A549 treated with Hydrocortisone at 1 μM for 4 hours (cell line): Measurements from ENCODE around the gene ATP4A. TPM values are rescaled to one million over a fixed set of nuclear protein-coding genes. Genes with fewer than 3 reads are reported as not detected.

ENCODE experiments used
- total RNA-seq: library from RNA; stranded (reverse); fragments of 200-300 nt; extraction: Qiagen RNA extraction; gene quantifications from 5 replicates; pipeline ENCODE4 v1.2.3, GENCODE V29; 2022

The ATP4A gene
- total RNA-seq, result 0.07 to 0.09 TPM in 2 of 5 replicates, not detected in the others

GRCh38 chr19:35563207-35563829, at the start of gene ATP4A:
ATP4A (minus strand) TSS chr19:35563658; CDS start chr19:35563629, 29 bp downstream.

GRCh38 chr19:35612559-35613321, 49.3 kb upstream of the ATP4A start, which contains the start of gene HAUS5:
HAUS5 (plus strand) TSS chr19:35612735; CDS start chr19:35612795, 60 bp downstream.

GRCh38 chr19:35585848-35586247, 22.4 kb upstream of the ATP4A start, which contains the start of gene PMIS2:
PMIS2 (plus strand) TSS chr19:35586173; CDS start chr19:35586260, 87 bp downstream.

GRCh38 chr19:35545001-35545854, 18.2 kb downstream of the ATP4A start, which contains the start of gene TMEM147:
TMEM147 (plus strand) TSS chr19:35545626; CDS start chr19:35545740, 114 bp downstream.

GRCh38 chr19:35533201-35533821, 30.1 kb downstream of the ATP4A start, which contains the start of gene GAPDHS:
GAPDHS (plus strand) TSS chr19:35533456; CDS start chr19:35533528, 72 bp downstream.

GRCh38 chr19:35528218-35529038, 35.0 kb downstream of the ATP4A start, which contains the start of gene SBSN:
SBSN (minus strand) TSS chr19:35528311; CDS start chr19:35528281, 30 bp downstream.

GRCh38 chr19:35513628-35514281, 49.7 kb downstream of the ATP4A start, which contains the start of gene DMKN:
DMKN (minus strand) TSS chr19:35513649; CDS start chr19:35513475, 174 bp downstream.

Other genes with a start within 250 kb of the ATP4A start
- 0.68 to 1.2 TPM (median 0.95 TPM) in 5 replicates for gene CD22, start 234.5 kb downstream of the ATP4A start, total RNA-seq
- gene FFAR1, start 215.8 kb downstream of the ATP4A start, total RNA-seq, result 0.07 TPM in 2 of 5 replicates, not detected in the others
- gene FFAR3, start 205.2 kb downstream of the ATP4A start, total RNA-seq, result 0.09 TPM in 2 of 5 replicates, not detected in the others
- gene GPR42, start 192.6 kb downstream of the ATP4A start, total RNA-seq, result not detected in 5 replicates
- gene FFAR2, start 115.4 kb downstream of the ATP4A start, total RNA-seq, result not detected in 5 replicates
- gene KRTDAP, start 73.2 kb downstream of the ATP4A start, total RNA-seq, result not detected in 5 replicates
- 33.8 to 45.0 TPM (median 35.0 TPM) in 5 replicates for gene DMKN, start 50.0 kb downstream of the ATP4A start, total RNA-seq
- gene SBSN, start 35.3 kb downstream of the ATP4A start, total RNA-seq, result 2.2 to 4.6 TPM (median 3.5 TPM) in 5 replicates
- gene GAPDHS, start 30.2 kb downstream of the ATP4A start, total RNA-seq, result 0.09 TPM in 1 of 5 replicates, not detected in the others
- gene TMEM147, start 18.0 kb downstream of the ATP4A start, total RNA-seq, result 323 to 433 TPM (median 412 TPM) in 5 replicates
- gene PMIS2, start 22.5 kb upstream of the ATP4A start, total RNA-seq, result not detected in 5 replicates
- gene HAUS5, start 49.1 kb upstream of the ATP4A start, total RNA-seq, result 13.0 to 16.4 TPM (median 14.9 TPM) in 5 replicates
- gene RBM42, start 65.4 kb upstream of the ATP4A start, total RNA-seq, result 147 to 203 TPM (median 195 TPM) in 5 replicates
- 1.5 to 3.3 TPM (median 2.9 TPM) in 5 replicates for gene ETV2, start 78.1 kb upstream of the ATP4A start, total RNA-seq
- 1,261 to 1,482 TPM (median 1,322 TPM) in 5 replicates for gene COX6B1, start 84.7 kb upstream of the ATP4A start, total RNA-seq
- 0.52 to 1.5 TPM (median 1.0 TPM) in 5 replicates for gene UPK1A, start 102.9 kb upstream of the ATP4A start, total RNA-seq
- gene ZBTB32, start 140.9 kb upstream of the ATP4A start, total RNA-seq, result not detected in 5 replicates
- 53.9 to 62.2 TPM (median 56.6 TPM) in 5 replicates for gene KMT2B, start 154.3 kb upstream of the ATP4A start, total RNA-seq
- gene IGFLR1, start 178.8 kb upstream of the ATP4A start, total RNA-seq, result 11.5 to 12.9 TPM (median 11.8 TPM) in 5 replicates
- gene U2AF1L4, start 181.8 kb upstream of the ATP4A start, total RNA-seq, result 21.9 to 27.5 TPM (median 24.7 TPM) in 5 replicates
- 250 to 344 TPM (median 287 TPM) in 5 replicates for gene PSENEN, start 182.0 kb upstream of the ATP4A start, total RNA-seq
- 21.5 to 27.9 TPM (median 23.2 TPM) in 5 replicates for gene LIN37, start 184.9 kb upstream of the ATP4A start, total RNA-seq
- gene HSPB6, start 193.4 kb upstream of the ATP4A start, total RNA-seq, result 0.14 to 0.35 TPM (median 0.29 TPM) in 5 replicates
- 19.6 to 32.1 TPM (median 24.2 TPM) in 5 replicates for gene PROSER3, start 194.5 kb upstream of the ATP4A start, total RNA-seq
- gene ARHGAP33, start 211.9 kb upstream of the ATP4A start, total RNA-seq, result 4.7 to 9.3 TPM (median 7.4 TPM) in 5 replicates
- 0.15 to 0.36 TPM (median 0.25 TPM) in 5 replicates for gene PRODH2, start 249.2 kb upstream of the ATP4A start, total RNA-seq